SK-N-SH (cell line): ENCODE results near the gene MCC. TPM values are rescaled to one million over a fixed set of nuclear protein-coding genes. Genes with fewer than 3 reads are reported as not detected.

Source experiments
- CTCF ChIA-PET: fragments of 300-600, 350-600 bp; formaldehyde crosslinking; extraction: SDS; loops from one replicate; lab custom pipeline; 2021; lab: Yijun Ruan, JAX
- POLR2A ChIA-PET: fragments of 350-600 bp; sonication (Branson Sonifier 250); formaldehyde crosslinking; extraction: SDS; loops from one replicate; lab custom pipeline; 2020; ENCODE audit warnings: antibody characterized with exemption, inconsistent platforms; lab: Yijun Ruan, JAX
- DNase-seq: peaks from one replicate; pipeline ENCODE4 v3.0.0; 2012
- H2AFZ ChIP-seq: fragments of 200-600 bp; sonication (generic); 2 replicates; pipeline ENCODE4 v1.8.1; 2016; ENCODE audit warnings: antibody characterized with exemption, mild to moderate bottlenecking, low read depth
- H3F3A ChIP-seq: fragments of 200-600 bp; sonication (generic); replicated peaks from 2 replicates; pipeline ENCODE3; 2016; ENCODE audit warnings: antibody characterized with exemption, mild to moderate bottlenecking; ENCODE audit not compliant: insufficient read depth
- H3K27ac ChIP-seq, 2 experiments: fragments of 200-500 bp in 1 of 2; fragments of 200-600 bp in 1 of 2; sonication (Bioruptor generic) in 1 of 2; sonication (generic), shearing (Covaris generic) in 1 of 2; 2 replicates each; pipeline versions ENCODE4 v1.5.1 to v1.6.1; 2014 to 2016; ENCODE audit warnings: low read depth in 2 of 2, inconsistent platforms in 1 of 2, low read length in 1 of 2, mild to moderate bottlenecking in 1 of 2, mixed read lengths in 1 of 2
- H3K27me3 ChIP-seq: fragments of 200-600 bp; sonication (generic), shearing (Covaris generic); 2 replicates; pipeline ENCODE4 v1.6.1; 2016; ENCODE audit warnings: mixed run types; ENCODE audit not compliant: insufficient read depth
- H3K36me3 ChIP-seq, 2 experiments: fragments of 200-500 bp in 1 of 2; fragments of 200-600 bp in 1 of 2; sonication (Bioruptor generic) in 1 of 2; sonication (generic) in 1 of 2; replicated peaks in 1 of 2; 2 replicates each; pipeline versions ENCODE3 to v1.5.1; 2014 to 2016; ENCODE audit warnings: low read length in 1 of 2, mild to moderate bottlenecking in 1 of 2; ENCODE audit not compliant: insufficient read depth in 2 of 2, control insufficient read depth in 1 of 2
- H3K4me1 ChIP-seq, 2 experiments: fragments of 200-500 bp in 1 of 2; fragments of 200-600 bp in 1 of 2; sonication (Bioruptor generic) in 1 of 2; sonication (generic), shearing (Covaris generic) in 1 of 2; 2 replicates each; pipeline versions ENCODE4 v1.5.1 to v1.6.1; 2014 to 2016; ENCODE audit warnings: low read depth in 1 of 2, low read length in 1 of 2, mixed run types in 1 of 2; ENCODE audit not compliant: insufficient read depth in 2 of 2, control insufficient read depth in 1 of 2
- H3K4me2 ChIP-seq: fragments of 200-600 bp; sonication (generic), shearing (Covaris generic); 2 replicates; pipeline ENCODE4 v1.6.1; 2017; ENCODE audit warnings: mixed run types
- H3K4me3 ChIP-seq, 2 experiments: fragments of 200-500 bp in 1 of 2; fragments of 200-600 bp in 1 of 2; sonication (Bioruptor generic) in 1 of 2; sonication (generic), shearing (Covaris generic) in 1 of 2; 2 replicates each; pipeline versions ENCODE4 v1.5.1 to v1.8.1; 2014 to 2016; ENCODE audit warnings: low read depth in 2 of 2, inconsistent platforms in 1 of 2, low read length in 1 of 2, mild to moderate bottlenecking in 1 of 2, mixed read lengths in 1 of 2, moderate library complexity in 1 of 2
- H3K79me2 ChIP-seq: fragments of 200-600 bp; sonication (generic); 2 replicates; pipeline ENCODE4 v1.8.1; 2017; ENCODE audit warnings: mild to moderate bottlenecking; ENCODE audit not compliant: insufficient read depth
- H3K9ac ChIP-seq: fragments of 200-600 bp; sonication (generic); 2 replicates; pipeline ENCODE4 v1.6.1; 2017; ENCODE audit warnings: mixed run types
- H3K9me2 ChIP-seq: fragments of 200-600 bp; sonication (generic); 2 replicates; pipeline ENCODE4 v1.6.1; 2017; ENCODE audit warnings: mixed run types
- H3K9me3 ChIP-seq: fragments of 200-600 bp; sonication (generic); 2 replicates; pipeline ENCODE4 v1.6.1; 2017; ENCODE audit warnings: mixed run types, mild to moderate bottlenecking, moderate library complexity
- H4K20me1 ChIP-seq: fragments of 200-600 bp; sonication (generic); 2 replicates; pipeline ENCODE4 v1.6.1; 2017; ENCODE audit warnings: mild to moderate bottlenecking, mixed run types; ENCODE audit not compliant: insufficient read depth
- CTCF ChIP-seq: fragments of 200-600 bp; sonication (generic); IDR thresholded peaks from 2 replicates; pipeline ENCODE4 v1.6.1; 2017; ENCODE audit warnings: antibody characterized with exemption, mild to moderate bottlenecking, moderate library complexity
- EP300 ChIP-seq, 2 experiments: IDR thresholded peaks; 2 replicates each; pipeline versions ENCODE4 v1.4.0 to v1.6.1; 2012; ENCODE audit warnings: borderline replicate concordance in 1 of 2, low read depth in 1 of 2, low read length in 1 of 2
- FOSL2 ChIP-seq: IDR thresholded peaks from 2 replicates; pipeline ENCODE4 v1.4.0; 2012; ENCODE audit warnings: low read depth, mild to moderate bottlenecking, moderate library complexity, borderline replicate concordance
- FOXJ3 ChIP-seq: sonication (generic); formaldehyde crosslinking; IDR thresholded peaks from 2 replicates; pipeline ENCODE4 v1.5.1; 2020; ENCODE audit warnings: mild to moderate bottlenecking, missing genetic modification reagents
- MAX ChIP-seq: IDR thresholded peaks from 2 replicates; pipeline ENCODE4 v1.4.0; 2012; ENCODE audit warnings: low read depth
- MEF2A ChIP-seq: IDR thresholded peaks from 2 replicates; pipeline ENCODE4 v1.4.0; 2012; ENCODE audit warnings: low read depth, borderline replicate concordance
- MXI1 ChIP-seq: IDR thresholded peaks from 2 replicates; pipeline ENCODE4 v1.6.1; 2012; ENCODE audit warnings: mild to moderate bottlenecking, low read depth, low read length, improper control_type of control experiment
- NFIC ChIP-seq: IDR thresholded peaks from 2 replicates; pipeline ENCODE4 v1.4.0; 2012; ENCODE audit warnings: borderline replicate concordance
- PBX3 ChIP-seq: IDR thresholded peaks from 2 replicates; pipeline ENCODE4; 2012
- POLR2AphosphoS5 ChIP-seq: IDR thresholded peaks from 2 replicates; pipeline ENCODE4 v1.6.1; 2012; ENCODE audit warnings: low read depth, low read length
- RCOR1 ChIP-seq: fragments of 150-350 bp; IDR thresholded peaks from 2 replicates; pipeline ENCODE4 v1.6.1; 2017; ENCODE audit warnings: antibody characterized with exemption, low read length
- RFX5 ChIP-seq: IDR thresholded peaks from 2 replicates; pipeline ENCODE4 v1.6.1; 2012; ENCODE audit warnings: mild to moderate bottlenecking, improper control_type of control experiment, low read length
- SMC3 ChIP-seq: IDR thresholded peaks from 2 replicates; pipeline ENCODE4 v1.6.1; 2012; ENCODE audit warnings: low read depth, low read length, improper control_type of control experiment
- TCF12 ChIP-seq: IDR thresholded peaks from 2 replicates; pipeline ENCODE4 v1.4.0; 2012
- USF1 ChIP-seq: IDR thresholded peaks from 2 replicates; pipeline ENCODE4 v1.4.0; 2012; ENCODE audit warnings: low read depth, borderline replicate concordance
- USF2 ChIP-seq: fragments of 150-350 bp; IDR thresholded peaks from 2 replicates; pipeline ENCODE4 v1.6.1; 2017; ENCODE audit warnings: antibody characterized with exemption, low read length, low read depth, borderline replicate concordance
- YY1 ChIP-seq: IDR thresholded peaks from 2 replicates; pipeline ENCODE4 v1.4.0; 2012; ENCODE audit warnings: low read depth, mild to moderate bottlenecking
- WGBS: methylation state at CpG from one replicate; pipeline ENCODE4 v1.1.6; 2017; ENCODE audit warnings: low lambda C conversion rate; 5-methylcytosine and 5-hydroxymethylcytosine counted together
- polyA plus RNA-seq, 3 experiments: library from polyadenylated mRNA; depleted of rRNA; stranded (reverse); fragments of >200 nt; gene quantifications; 2 replicates each; pipeline ENCODE4 v1.2.3, GENCODE V29; 2012

MCC gene
- polyA plus RNA-seq, 1 of the 3 experiments (the other 2 are of a cell fraction), result 3.6 TPM

- Histone ChIP-seq H3F3A (no peaks in the 10 kb centered on the region), H3K36me3 (peaks cover 28 to 41% of the 10 kb centered on the region in 2 experiments), H3K4me3 (no peak overlapping the region), H3K9me3 (no peaks in the 10 kb centered on the region), H3K9me2 (no peaks in the 10 kb centered on the region), H4K20me1 (peaks cover 25% of the 10 kb centered on the region), H2AFZ (no peak overlapping the region), H3K4me2 (no peak overlapping the region), H3K4me1 (no peaks in the 10 kb centered on the region; a peak in 1 of 4 replicates), H3K27ac (no peak overlapping the region), H3K79me2 (peaks cover 99% of the 10 kb centered on the region), H3K27me3 (no peaks in the 10 kb centered on the region), H3K9ac (no peak overlapping the region)
- TF ChIP-seq CTCF (no peak), FOSL2 (no peak), MAX (no peak), USF1 (no peak), RCOR1 (no peak), SMC3 (no peak), POLR2AphosphoS5 (no peak), TCF12 (no peak), RFX5 (no peak), FOXJ3 (CRISPR knock-in tag) (no peak)
- POLR2A ChIA-PET, result interaction anchor here (1.1 kb wide), 1 partner anchor 10 kb away, joined by 4 read pairs; the partner anchor contains the start of gene DCP2
- CTCF ChIA-PET, result interaction anchor here (0.8 to 6.2 kb wide), 3 partner anchors 10 to 294 kb away, joined by 3 to 46 read pairs (median 5); no protein-coding TSS in a partner anchor
- no peak for DNase-seq
- WGBS, result 85% methylated on average over 4 of the region's 4 CpGs
Observed at GRCh38 chr5:112986224-112986623, 502.0 kb downstream of the MCC start.

- TF ChIP-seq TCF12, result no peak
- no peak for TF ChIP-seq MXI1
- no peak for TF ChIP-seq EP300 (IDR thresholded peaks at IDR 0.05; ENCODE audit: borderline replicate concordance in 1 of 2, low read depth in 1 of 2, low read length in 1 of 2)
- no peak for TF ChIP-seq MEF2A
- no peak for TF ChIP-seq USF2
- no peak for TF ChIP-seq RCOR1
- no peak for TF ChIP-seq MAX
- TF ChIP-seq YY1, result no peak
- TF ChIP-seq SMC3, result no peak
- TF ChIP-seq NFIC, result no peak
- TF ChIP-seq FOSL2, result no peak
- TF ChIP-seq PBX3, result no peak
- no peak overlapping the region for H3K4me3 ChIP-seq
- H3K9me3 ChIP-seq, result no peaks in the 10 kb centered on the region
- H4K20me1 ChIP-seq, result peaks cover 47% of the 10 kb centered on the region
- H3K9ac ChIP-seq, result no peak overlapping the region
- peaks cover 20 to 30% of the 10 kb centered on the region in 2 experiments for H3K36me3 ChIP-seq
- ChIA-PET CTCF (interaction anchor here (6.2 kb wide), 1 partner anchor 13 kb away, joined by 46 read pairs; no protein-coding TSS in a partner anchor), POLR2A (no interaction called here)
- peaks cover 11 to 21% of the 10 kb centered on the region in 2 experiments; a peak in 2 of 4 replicates for H3K4me1 ChIP-seq
- peaks cover 99% of the 10 kb centered on the region for H3K79me2 ChIP-seq
- H3K4me2 ChIP-seq, result no peak overlapping the region
- H3K27ac ChIP-seq, result no peak overlapping the region
- H3F3A ChIP-seq, result no peaks in the 10 kb centered on the region
- H2AFZ ChIP-seq, result no peak overlapping the region
- no peaks in the 10 kb centered on the region for H3K9me2 ChIP-seq
- no peaks in the 10 kb centered on the region for H3K27me3 ChIP-seq
- DNase-seq, result no peak
- 90% methylated on average over 2 of the region's 2 CpGs for WGBS
Observed at GRCh38 chr5:112983363-112983762, 504.9 kb downstream of the MCC start.
